OCI-LY3 (cell line): ENCODE results near the gene GABARAP.

ENCODE experiments used
- CTCF ChIP-seq: fragments of 200-600, 300-600 bp; sonication (generic); IDR thresholded peaks from 2 replicates; pipeline ENCODE4 v1.5.1; 2014; ENCODE audit warnings: antibody characterized with exemption, low read length, low read depth
- EZH2phosphoT487 ChIP-seq: fragments of 200-600 bp; shearing (Covaris generic); IDR thresholded peaks from 2 replicates; pipeline ENCODE4 v1.6.1; 2018; ENCODE audit warnings: antibody characterized with exemption, mixed run types, low read depth

GRCh38 chr17:7191069-7191468 lies 51.2 kb downstream of the GABARAP start:
- TF ChIP-seq CTCF (no peak), EZH2phosphoT487 (no peak)
